Heart left ventricle (tissue), 13 donors: ENCODE results near the gene DPH5.

Experiments
- POLR2A ChIP-seq, 2 donors: fragments of 450-650 bp; IDR thresholded peaks; one replicate each; pipeline ENCODE4 v1.6.1; 2017; ENCODE audit warnings: antibody characterized with exemption in 2 of 2, mild to moderate bottlenecking in 2 of 2, moderate library complexity in 2 of 2
- TF ChIP-seq, protein P1 (sequence below), 12 donors: fragments of 200-600 bp; sonication (generic) in 4 of 12; IDR thresholded peaks; one replicate each; pipeline versions ENCODE4 v1.5.0 to v1.8.0; 2018 to 2022; ENCODE audit warnings: antibody characterized with exemption in 12 of 12, mild to moderate bottlenecking in 5 of 12
- donor health status: ischemic (EF 13 %, LVEDD 7.1; RV severe dilation, severe dysfunction).
- donor health status: DM: no; HTN: yes; CAD: no.
- donor health status: DM: no; HTN: no; CAD: no.
- donor health status: ischemic (EF 25% LVEDD 6.9; RV normal size, moderate dysfunction).
- donor health status: ischemic (EF 25% LVEDD 5.7; RV mildly dilated, moderate dysfunction).
- donor health status: ischemic (EF 35%, LVEDD 5.7; RV mildly dilated, moderate dysfunction).
- donor health status: nonischemic (EF 11% LVEDD 7.7; RV severe dilation, severe dysfunction).
- donor health status: DM: yes; HTN: yes; CAD: no.
- donor health status: PGD.
- donor health status: ischemic (EF 29% LVEDD 5.4; RV normal size, mild dysfunction).
- donor health status: nonischemic (EF 23%, LVEDD 6.1; RV moderate dilation, normal function).

DNA sequence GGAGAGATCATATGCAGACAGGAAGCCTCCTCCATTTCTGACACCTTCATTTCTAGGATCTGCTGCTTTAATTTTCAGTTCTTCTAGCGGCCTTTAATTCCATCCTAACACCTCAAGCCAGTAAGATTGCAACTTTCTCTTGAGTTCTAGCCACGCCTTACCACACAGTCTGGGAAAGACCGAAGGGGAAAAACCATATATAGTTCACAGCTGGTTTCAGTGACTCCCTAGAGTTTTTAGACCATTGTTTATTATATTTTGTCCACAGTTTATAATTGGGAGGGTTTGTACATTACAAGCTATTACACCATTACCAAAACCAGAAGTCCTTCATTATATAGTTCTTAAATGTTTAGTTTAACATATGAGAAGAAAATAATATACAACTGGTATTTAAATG is 37.5 kb downstream of the DPH5 start:
- TF ChIP-seq POLR2A (IDR thresholded peaks at IDR 0.05), result no peak
- TF ChIP-seq, protein P1, sequence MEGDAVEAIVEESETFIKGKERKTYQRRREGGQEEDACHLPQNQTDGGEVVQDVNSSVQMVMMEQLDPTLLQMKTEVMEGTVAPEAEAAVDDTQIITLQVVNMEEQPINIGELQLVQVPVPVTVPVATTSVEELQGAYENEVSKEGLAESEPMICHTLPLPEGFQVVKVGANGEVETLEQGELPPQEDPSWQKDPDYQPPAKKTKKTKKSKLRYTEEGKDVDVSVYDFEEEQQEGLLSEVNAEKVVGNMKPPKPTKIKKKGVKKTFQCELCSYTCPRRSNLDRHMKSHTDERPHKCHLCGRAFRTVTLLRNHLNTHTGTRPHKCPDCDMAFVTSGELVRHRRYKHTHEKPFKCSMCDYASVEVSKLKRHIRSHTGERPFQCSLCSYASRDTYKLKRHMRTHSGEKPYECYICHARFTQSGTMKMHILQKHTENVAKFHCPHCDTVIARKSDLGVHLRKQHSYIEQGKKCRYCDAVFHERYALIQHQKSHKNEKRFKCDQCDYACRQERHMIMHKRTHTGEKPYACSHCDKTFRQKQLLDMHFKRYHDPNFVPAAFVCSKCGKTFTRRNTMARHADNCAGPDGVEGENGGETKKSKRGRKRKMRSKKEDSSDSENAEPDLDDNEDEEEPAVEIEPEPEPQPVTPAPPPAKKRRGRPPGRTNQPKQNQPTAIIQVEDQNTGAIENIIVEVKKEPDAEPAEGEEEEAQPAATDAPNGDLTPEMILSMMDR (IDR thresholded peaks at IDR 0.05), result no peak
